ENCODE data around the gene SLC25A21. TPM values are rescaled to one million over a fixed set of nuclear protein-coding genes. Genes with fewer than 3 reads are reported as not detected.

The SLC25A21 gene
- total and polyA plus RNA-seq, 2 of the 13 experiments (the other 11 are each of a cell fraction or from before 2014, with no cell fraction given): 1.9 to 2.9 TPM

- DNase-seq (ENCODE audit: low spot score): no peak
- Histone ChIP-seq H3K4me1 (ENCODE audit: insufficient read depth, low read length) (no peaks in the 10 kb centered on the region), H3K9ac (ENCODE audit: insufficient read depth, low read depth, low read length) (no peak overlapping the region), H3K4me3 (replicated peaks in 1 of 3; ENCODE audit: insufficient read depth in 1 of 3, low read depth in 2 of 3, low read length in 3 of 3) (no peak overlapping the region), H3K79me2 (ENCODE audit: insufficient read depth, low read length) (no peaks in the 10 kb centered on the region), H4K20me1 (ENCODE audit: insufficient read depth, low read length) (no peaks in the 10 kb centered on the region), H3K36me3 (replicated peaks in 1 of 2; ENCODE audit: control insufficient read depth in 1 of 2, insufficient read depth in 2 of 2, low read length in 2 of 2) (no peaks in the 10 kb centered on the region), H3K27ac (ENCODE audit: extremely low read length, insufficient read depth, low read length) (no peak overlapping the region), H2AFZ (ENCODE audit: low read length) (no peak overlapping the region), H3K4me2 (ENCODE audit: low read depth, low read length) (no peak overlapping the region), H3K27me3 (ENCODE audit: control insufficient read depth in 1 of 2, insufficient read depth in 2 of 2, low read length in 2 of 2) (0 out of 5 replicates have a peak, but pooled peaks cover 0 to 3% of the 10 kb centered on the region in 2 experiments), H3K9me3 (ENCODE audit: low read length) (no peaks in the 10 kb centered on the region)
- CTCF ChIA-PET (ENCODE audit: low intra/inter-chr PET ratio, low total read pairs): no interaction called here
- POLR2A ChIA-PET: no interaction called here
- 3% methylated on average over 1 of the region's 1 CpG for WGBS (ENCODE audit: low lambda C conversion rate)
- no peak for ATAC-seq
- no peak for TF ChIP-seq ZNF609 (CRISPR knock-in tag; IDR thresholded peaks at IDR 0.05; ENCODE audit: borderline replicate concordance)
- no peak for TF ChIP-seq ZNF235 (CRISPR knock-in tag; IDR thresholded peaks at IDR 0.05; ENCODE audit: borderline replicate concordance)
- TF ChIP-seq IRX3 (CRISPR knock-in tag; IDR thresholded peaks at IDR 0.05; ENCODE audit: borderline replicate concordance, low read depth): no peak
- TF ChIP-seq NFIC (IDR thresholded peaks at IDR 0.05; ENCODE audit: low read length): no peak
- no peak for TF ChIP-seq CCAR2 (optimal IDR thresholded peaks at IDR 0.05; ENCODE audit: low read depth, low read length)
- no peak for TF ChIP-seq ZMYM4 (CRISPR knock-in tag; IDR thresholded peaks at IDR 0.05)
- no peak for TF ChIP-seq SMC3 (IDR thresholded peaks at IDR 0.05; ENCODE audit: low read length)
- no peak for TF ChIP-seq CERS6 (CRISPR knock-in tag; IDR thresholded peaks at IDR 0.05)
- no peak for TF ChIP-seq ZNF788 (CRISPR knock-in tag; IDR thresholded peaks at IDR 0.05; ENCODE audit: borderline replicate concordance)
- no peak for TF ChIP-seq RFXAP (CRISPR knock-in tag; IDR thresholded peaks at IDR 0.05; ENCODE audit: borderline replicate concordance)
- in situ Hi-C loops (cut with HindIII; ENCODE audit: extremely low pct_ligation_motif_present, low pct_unique_long_range_greater_than_20kb): no loop called here
- FAIRE-seq: no peak
- BruUV-seq (replicated peaks): no TSS peak
- intact Hi-C loops (cut with micrococcal nuclease; ENCODE audit: unreplicated experiment): no loop called here
These were observed 481.9 kb downstream of the SLC25A21 start for GRCh38 chr14:36690311-36691040.
